GM23338 (cell line): ENCODE data around the gene C14orf132. TPM values are rescaled to one million over a fixed set of nuclear protein-coding genes. Genes with fewer than 3 reads are reported as not detected.

Source experiments
- ATAC-seq: fragments of 200-7000 bp; cut with Tn5 transposase; 3 replicates; pipeline ENCODE4 v1.9.1; 2020
- DNase-seq: peaks from one replicate; pipeline ENCODE4 v3.0.0-alpha.2; 2015; ENCODE audit warnings: low spot score
- H2AFZ ChIP-seq: fragments of 200-600 bp; sonication (generic); 2 replicates; pipeline ENCODE4 v1.8.0; 2016; ENCODE audit warnings: antibody characterized with exemption, mild to moderate bottlenecking, moderate library complexity
- H3F3A ChIP-seq: fragments of 200-600 bp; sonication (generic); replicated peaks from 2 replicates; pipeline ENCODE4 v1.8.0; 2017; ENCODE audit warnings: antibody characterized with exemption, mixed run types, low read depth
- H3K27ac ChIP-seq: fragments of 200-600 bp; sonication (generic); 2 replicates; pipeline ENCODE4 v1.6.1; 2016; ENCODE audit warnings: low read depth
- H3K27me3 ChIP-seq: fragments of 200-600 bp; sonication (generic); 2 replicates; pipeline ENCODE4 v1.8.0; 2016; ENCODE audit warnings: mild to moderate bottlenecking, mixed run types, moderate library complexity; ENCODE audit not compliant: insufficient read depth
- H3K36me3 ChIP-seq: fragments of 200-600 bp; sonication (generic); 2 replicates; pipeline ENCODE4 v1.8.0; 2016; ENCODE audit warnings: mild to moderate bottlenecking; ENCODE audit not compliant: insufficient read depth
- H3K4me1 ChIP-seq: fragments of 200-600 bp; sonication (generic); 2 replicates; pipeline ENCODE4 v1.8.0; 2016; ENCODE audit warnings: mild to moderate bottlenecking, moderate library complexity; ENCODE audit not compliant: insufficient read depth
- H3K4me2 ChIP-seq: fragments of 200-600 bp; sonication (generic); 2 replicates; pipeline ENCODE4 v1.7.1; 2017; ENCODE audit warnings: mixed run types
- H3K4me3 ChIP-seq: fragments of 200-600 bp; sonication (generic); 2 replicates; pipeline ENCODE4 v1.6.1; 2016; ENCODE audit warnings: mixed run types
- H3K79me2 ChIP-seq: fragments of 200-600 bp; sonication (generic); replicated peaks from 2 replicates; pipeline ENCODE4 v1.8.0; 2017; ENCODE audit warnings: mild to moderate bottlenecking; ENCODE audit not compliant: insufficient read depth
- H3K9me2 ChIP-seq: fragments of 200-600 bp; sonication (generic); 2 replicates; pipeline ENCODE4 v1.8.0; 2017; ENCODE audit not compliant: insufficient read depth
- H4K20me1 ChIP-seq: fragments of 200-600 bp; sonication (generic); replicated peaks from 2 replicates; pipeline ENCODE4 v1.8.0; 2017; ENCODE audit warnings: mild to moderate bottlenecking; ENCODE audit not compliant: insufficient read depth
- H3K27ac Mint-ChIP-seq: 2 replicates; pipeline ENCODE4 v1.8.0; 2020; ENCODE audit warnings: inconsistent platforms, mild to moderate bottlenecking, moderate library complexity, mixed read lengths
- H3K27me3 Mint-ChIP-seq: 3 replicates; pipeline ENCODE4 v1.8.0; 2022; ENCODE audit warnings: low read depth, mild to moderate bottlenecking, moderate library complexity, mixed read lengths, inconsistent platforms; ENCODE audit not compliant: insufficient read depth, poor library complexity
- H3K36me3 Mint-ChIP-seq: 3 replicates; pipeline ENCODE4 v1.8.0; 2021; ENCODE audit warnings: low read depth, mild to moderate bottlenecking, inconsistent platforms, moderate library complexity, mixed read lengths
- H3K4me1 Mint-ChIP-seq: 3 replicates; pipeline ENCODE4 v1.8.0; 2020; ENCODE audit warnings: mild to moderate bottlenecking, inconsistent platforms, mixed read lengths
- H3K4me3 Mint-ChIP-seq: 3 replicates; pipeline ENCODE4 v1.8.0; 2021; ENCODE audit warnings: moderate library complexity, mild to moderate bottlenecking, inconsistent platforms, mixed read lengths
- H3K9me3 Mint-ChIP-seq: 3 replicates; pipeline ENCODE4 v1.8.0; 2020; ENCODE audit warnings: moderate library complexity, mild to moderate bottlenecking, inconsistent platforms, mixed read lengths
- CREB1 ChIP-seq: fragments of 250-450 bp; sonication (Bioruptor Pico); IDR thresholded peaks from 2 replicates; pipeline ENCODE4 v1.5.0; 2020; ENCODE audit warnings: low read depth, mild to moderate bottlenecking, moderate library complexity
- CTCF ChIP-seq, 2 experiments: fragments of 200-600 bp in 1 of 2; sonication (generic) in 1 of 2; conservative IDR thresholded peaks; 2 replicates each; pipeline versions ENCODE4 v1.5.1 to v1.6.1; 2016 to 2017; ENCODE audit warnings: antibody characterized with exemption in 2 of 2, low read depth in 2 of 2, mild to moderate bottlenecking in 2 of 2, moderate library complexity in 1 of 2
- JUNB ChIP-seq: IDR thresholded peaks from one replicate; pipeline ENCODE4 v1.6.1; 2016; ENCODE audit warnings: antibody characterized with exemption; ENCODE audit not compliant: unreplicated experiment
- NANOG ChIP-seq: IDR thresholded peaks from 2 replicates; pipeline ENCODE4 v1.6.1; 2016; ENCODE audit warnings: antibody characterized with exemption, borderline replicate concordance
- ZNF114 ChIP-seq: fragments of 250-450 bp; sonication (Bioruptor Pico); IDR thresholded peaks from 2 replicates; pipeline ENCODE4 v1.5.0; 2020; ENCODE audit warnings: mild to moderate bottlenecking, moderate library complexity
- ZNF462 ChIP-seq: fragments of 250-450 bp; sonication (Bioruptor Pico); IDR thresholded peaks from 2 replicates; pipeline ENCODE4 v1.5.0; 2020; ENCODE audit warnings: mild to moderate bottlenecking, moderate library complexity
- polyA plus RNA-seq: library from polyadenylated mRNA; unstranded; fragments of >200 nt; fragmentation: Nextera tagmentation; extraction: Ambion mirVana; gene quantifications from 2 replicates; pipeline ENCODE4 v1.2.1, GENCODE V29; 2016
- total RNA-seq: library from RNA; depleted of rRNA; stranded (reverse); fragments of >200 nt; shearing (Covaris generic); gene quantifications from 2 replicates; pipeline ENCODE4 v1.2.3, GENCODE V29; 2014

The C14orf132 gene
- total and polyA plus RNA-seq, 2 experiments from 2014 or later, result 13.8 to 16.2 TPM

DNA sequence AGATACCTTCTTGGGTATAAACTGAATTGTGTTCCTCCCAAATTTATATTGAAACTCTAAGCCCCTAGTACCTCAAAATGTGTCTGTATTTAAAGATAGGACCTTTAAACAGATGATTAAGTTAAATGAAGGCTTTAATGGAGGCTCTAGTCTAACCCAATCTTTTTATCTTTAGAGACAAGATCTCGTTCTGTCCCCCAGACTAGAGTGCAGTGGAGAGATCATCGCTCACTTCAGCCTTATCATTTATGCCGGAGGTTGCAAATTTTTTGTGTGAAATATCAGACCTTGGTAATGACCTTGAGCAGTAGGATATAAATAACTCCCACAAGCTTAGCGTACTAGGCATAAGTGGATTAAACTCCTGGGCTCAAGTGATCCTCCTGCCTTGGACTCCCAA is 81.8 kb downstream of the C14orf132 start:
- no peak overlapping the region for H3K4me3 Mint-ChIP-seq
- no peak for TF ChIP-seq CTCF (conservative IDR thresholded peaks at IDR 0.05; ENCODE audit: low read depth in 2 of 2)
- TF ChIP-seq JUNB, result no peak
- TF ChIP-seq NANOG, result no peak
- TF ChIP-seq CREB1 (CRISPR knock-in tag), result no peak
- no peak for TF ChIP-seq ZNF462 (CRISPR knock-in tag)
- no peak for TF ChIP-seq ZNF114
- Histone ChIP-seq H3K9me2 (no peaks in the 10 kb centered on the region), H3K4me2 (no peak overlapping the region), H4K20me1 (no peaks in the 10 kb centered on the region), H3K4me3 (no peak overlapping the region), H3F3A (no peaks in the 10 kb centered on the region), H3K36me3 (no peaks in the 10 kb centered on the region), H3K79me2 (no peaks in the 10 kb centered on the region), H2AFZ (no peak overlapping the region), H3K27ac (no peak overlapping the region), H3K4me1 (no peaks in the 10 kb centered on the region), H3K27me3 (no peaks in the 10 kb centered on the region)
- H3K27me3 Mint-ChIP-seq, result peaks cover 1% of the 10 kb centered on the region
- no peak for ATAC-seq
- 0 out of 3 replicates have a peak, but pooled peaks cover 3% of the 10 kb centered on the region for H3K36me3 Mint-ChIP-seq
- H3K27ac Mint-ChIP-seq, result no peak overlapping the region
- no peak for DNase-seq
- H3K9me3 Mint-ChIP-seq, result peaks cover 14% of the 10 kb centered on the region
- no peaks in the 10 kb centered on the region for H3K4me1 Mint-ChIP-seq
